DOHH2 (cell line): Measurements from ENCODE around the gene EML3.

Source experiments
- H3F3A ChIP-seq: fragments of 200-600 bp; sonication (generic), shearing (Covaris generic); 2 replicates; pipeline ENCODE4 v1.6.0; 2016; ENCODE audit warnings: antibody characterized with exemption, mild to moderate bottlenecking; ENCODE audit not compliant: control insufficient read depth, insufficient read depth
- H3K27ac ChIP-seq: fragments of 200-600 bp; sonication (generic); 2 replicates; pipeline ENCODE4 v1.5.1; 2014; ENCODE audit warnings: low read depth, mild to moderate bottlenecking, low read length, moderate library complexity
- H3K27me3 ChIP-seq: fragments of 200-600 bp; sonication (generic); 2 replicates; pipeline ENCODE4 v1.6.1; 2014; ENCODE audit warnings: mild to moderate bottlenecking, low read length, mixed read lengths; ENCODE audit not compliant: control insufficient read depth
- H3K36me3 ChIP-seq: fragments of 200-600 bp; sonication (generic); 2 replicates; pipeline ENCODE4 v1.6.1; 2014; ENCODE audit warnings: mild to moderate bottlenecking, low read length, moderate library complexity, mixed read lengths; ENCODE audit not compliant: control insufficient read depth
- H3K4me1 ChIP-seq: fragments of 200-600 bp; sonication (generic); 2 replicates; pipeline ENCODE4 v1.6.1; 2014; ENCODE audit warnings: mild to moderate bottlenecking, low read length, mixed read lengths; ENCODE audit not compliant: control insufficient read depth
- H3K4me2 ChIP-seq: fragments of 200-600 bp; sonication (generic); 2 replicates; pipeline ENCODE4 v1.6.0; 2014; ENCODE audit warnings: mild to moderate bottlenecking, low read length, moderate library complexity
- H3K4me3 ChIP-seq: fragments of 200-600 bp; sonication (generic); 2 replicates; pipeline ENCODE4 v1.5.1; 2014; ENCODE audit warnings: mild to moderate bottlenecking, low read length, mixed read lengths
- H3K79me2 ChIP-seq: fragments of 200-600 bp; sonication (generic); 2 replicates; pipeline ENCODE4 v1.6.1; 2014; ENCODE audit warnings: mild to moderate bottlenecking, low read length, mixed read lengths; ENCODE audit not compliant: control insufficient read depth
- H3K9me2 ChIP-seq: fragments of 200-600 bp; sonication (generic); replicated peaks from 2 replicates; pipeline ENCODE4 v1.6.1; 2014; ENCODE audit warnings: mild to moderate bottlenecking, low read length, mixed read lengths; ENCODE audit not compliant: control insufficient read depth
- H3K9me3 ChIP-seq: fragments of 200-600 bp; sonication (generic); 2 replicates; pipeline ENCODE4 v1.6.1; 2014; ENCODE audit warnings: antibody characterized with exemption, low read length, mixed read lengths; ENCODE audit not compliant: control insufficient read depth, insufficient read depth
- H4K20me1 ChIP-seq: fragments of 200-600 bp; sonication (generic); 2 replicates; pipeline ENCODE4 v1.6.0; 2014; ENCODE audit warnings: low read depth, mild to moderate bottlenecking, antibody characterized with exemption, low read length, moderate library complexity; ENCODE audit not compliant: control insufficient read depth, insufficient read depth
- CTCF ChIP-seq: fragments of 200-600 bp; sonication (generic); IDR thresholded peaks from one replicate; pipeline ENCODE4 v1.5.1; 2014; ENCODE audit warnings: antibody characterized with exemption, mild to moderate bottlenecking, low read depth, low read length; ENCODE audit not compliant: poor library complexity, severe bottlenecking
- EZH2phosphoT487 ChIP-seq: fragments of 200-600 bp; sonication (generic); IDR thresholded peaks from 2 replicates; pipeline ENCODE4 v1.6.1; 2017; ENCODE audit warnings: borderline replicate concordance, mild to moderate bottlenecking, antibody characterized with exemption, low read length, moderate library complexity, mixed read lengths

The EML3 gene

DNA sequence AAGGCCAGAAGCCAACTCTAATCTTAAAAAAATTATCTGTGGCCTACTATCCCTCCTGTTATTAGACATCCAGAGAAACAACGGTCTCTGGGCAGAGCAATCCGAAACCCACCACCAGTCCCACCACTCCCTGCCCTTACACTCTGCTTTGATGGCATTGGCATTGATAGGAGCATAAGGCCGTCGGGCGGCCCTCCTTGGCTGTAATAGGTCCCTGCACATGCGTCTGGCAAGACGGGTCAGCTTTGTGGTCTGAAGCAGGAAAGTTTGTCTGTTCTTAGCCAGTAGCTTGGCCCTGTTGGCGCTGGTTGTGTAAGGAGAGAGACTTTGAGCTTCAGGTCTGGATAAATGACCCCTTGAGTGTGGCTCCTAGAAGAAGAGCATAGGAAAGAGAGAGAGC lies 17.5 kb downstream of the EML3 start:
- Histone ChIP-seq H3K9me3 (no peaks in the 10 kb centered on the region), H4K20me1 (peaks cover 7% of the 10 kb centered on the region; the same call in 1 of the 2 replicates), H3K4me2 (no peak overlapping the region), H3K9me2 (no peaks in the 10 kb centered on the region), H3K4me3 (no peak overlapping the region), H3K27ac (no peak overlapping the region), H3K27me3 (no peaks in the 10 kb centered on the region), H3F3A (peaks cover 36% of the 10 kb centered on the region), H3K4me1 (peaks cover 46% of the 10 kb centered on the region), H3K36me3 (peaks cover 84% of the 10 kb centered on the region), H3K79me2 (peaks cover 50% of the 10 kb centered on the region)
- TF ChIP-seq EZH2phosphoT487 = no peak
- TF ChIP-seq CTCF = no peak

DNA sequence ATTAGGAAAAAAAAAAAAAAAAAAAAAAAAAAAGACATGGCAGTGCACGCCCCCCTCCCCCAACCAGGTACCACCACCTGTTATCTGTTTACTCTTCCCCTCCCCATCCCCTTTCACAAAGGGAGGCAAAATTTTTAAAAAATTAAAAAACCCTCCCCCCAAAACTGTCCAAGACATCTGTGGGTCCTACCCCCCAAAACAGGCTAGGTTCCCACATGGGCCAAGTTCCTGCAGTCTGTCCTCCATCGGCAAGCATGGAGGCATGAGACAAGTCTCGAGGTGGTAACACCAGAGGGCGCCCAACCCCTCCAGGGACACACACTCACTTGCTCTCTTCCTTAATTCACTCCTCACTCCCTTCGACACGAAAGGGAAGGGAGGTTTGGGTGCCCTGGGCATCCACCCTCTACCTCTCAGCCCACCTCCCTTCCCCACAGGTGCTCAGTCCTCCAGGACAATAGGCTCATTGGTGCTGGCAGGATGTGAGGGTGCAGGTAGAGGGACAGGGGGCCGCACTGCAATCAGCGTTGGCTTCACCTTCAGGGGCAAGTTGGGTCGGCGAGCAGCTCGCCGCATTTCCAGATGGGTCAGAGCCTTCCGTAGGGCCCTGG lies 19.0 kb downstream of the EML3 start:
- Histone ChIP-seq H3K27ac (no peak overlapping the region), H3K27me3 (no peaks in the 10 kb centered on the region), H3F3A (peaks cover 32% of the 10 kb centered on the region), H3K4me2 (peak overlapping the region; percentile 37), H3K9me2 (no peaks in the 10 kb centered on the region), H3K4me1 (peaks cover 39% of the 10 kb centered on the region), H4K20me1 (peaks cover 4% of the 10 kb centered on the region; the same call in 1 of the 2 replicates), H3K9me3 (no peaks in the 10 kb centered on the region), H3K4me3 (no peak overlapping the region), H3K79me2 (peaks cover 50% of the 10 kb centered on the region), H3K36me3 (peaks cover 86% of the 10 kb centered on the region)
- TF ChIP-seq EZH2phosphoT487 = no peak
- TF ChIP-seq CTCF = peak; percentile 89

- H3K27ac ChIP-seq = peak overlapping the region; percentile 75
- H3K4me3 ChIP-seq = peak overlapping the region; percentile 83
- 0 out of 2 replicates have a peak, but pooled peaks cover under 1% of the 10 kb centered on the region for H4K20me1 ChIP-seq
- peak overlapping the region; percentile 99 for H3K4me2 ChIP-seq
- no peak for TF ChIP-seq EZH2phosphoT487
- H3K27me3 ChIP-seq = no peaks in the 10 kb centered on the region
- peaks cover 48% of the 10 kb centered on the region for H3K79me2 ChIP-seq
- H3K9me3 ChIP-seq = no peaks in the 10 kb centered on the region
- H3F3A ChIP-seq = peaks cover 32% of the 10 kb centered on the region
- peaks cover 35% of the 10 kb centered on the region for H3K4me1 ChIP-seq
- no peaks in the 10 kb centered on the region for H3K9me2 ChIP-seq
- H3K36me3 ChIP-seq = peaks cover 84% of the 10 kb centered on the region
These were observed 19.6 kb downstream of the EML3 start for GRCh38 chr11:62592989-62593421.

GRCh38 chr11:62592146-62592815 lies 20.3 kb downstream of the EML3 start:
- H3K9me3 ChIP-seq = no peaks in the 10 kb centered on the region
- H3K79me2 ChIP-seq = peaks cover 48% of the 10 kb centered on the region
- no peak for TF ChIP-seq CTCF
- peaks cover 35% of the 10 kb centered on the region for H3K4me1 ChIP-seq
- H3K9me2 ChIP-seq = no peaks in the 10 kb centered on the region
- H3K27ac ChIP-seq = peak overlapping the region; percentile 75
- H3F3A ChIP-seq = peaks cover 32% of the 10 kb centered on the region
- peaks cover 84% of the 10 kb centered on the region for H3K36me3 ChIP-seq
- H3K27me3 ChIP-seq = no peaks in the 10 kb centered on the region
- no peaks in the 10 kb centered on the region for H4K20me1 ChIP-seq
- H3K4me3 ChIP-seq = peak overlapping the region; percentile 83
- peak overlapping the region; percentile 99 for H3K4me2 ChIP-seq
